Measurements from ENCODE around the gene VPS41. TPM values are rescaled to one million over a fixed set of nuclear protein-coding genes. Genes with fewer than 3 reads are reported as not detected.

The VPS41 gene
- total RNA-seq, 1 experiment from 2014 or later, result 98.1 TPM

DNA sequence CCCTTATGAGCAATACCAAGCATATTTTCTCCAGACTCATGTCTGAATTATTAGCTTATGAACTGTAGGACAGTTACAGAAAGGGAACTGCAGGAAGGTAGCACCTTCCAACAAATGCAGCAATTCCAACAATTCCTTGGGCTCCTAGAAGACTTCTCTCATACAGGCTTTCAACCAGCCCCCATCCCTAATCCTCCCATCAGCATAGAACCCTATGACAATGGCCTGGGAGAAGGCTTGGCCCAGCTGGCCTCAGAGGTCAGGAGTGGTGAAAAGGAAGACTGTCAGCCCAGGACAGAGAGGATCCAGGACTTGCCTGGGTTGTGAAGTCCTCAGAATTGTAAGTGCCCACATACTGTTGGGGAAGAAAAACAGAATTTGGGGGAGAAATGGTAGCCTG is 5.9 kb downstream of the VPS41 start:
- peaks cover 97% of the 10 kb centered on the region for H3K79me2 ChIP-seq (ENCODE audit: low read length)
- no peaks in the 10 kb centered on the region for H3K9me2 ChIP-seq (replicated peaks; ENCODE audit: insufficient read depth, low read length)
- peaks cover 27% of the 10 kb centered on the region for H3K4me1 ChIP-seq (ENCODE audit: low read length)
- H3K27ac ChIP-seq (ENCODE audit: low read length), result no peak overlapping the region
- no peaks in the 10 kb centered on the region for H4K20me1 ChIP-seq (ENCODE audit: insufficient read depth, low read depth, low read length)
- H3K36me3 ChIP-seq (ENCODE audit: insufficient read depth, low read length), result no peaks in the 10 kb centered on the region
- no peaks in the 10 kb centered on the region for H3K9me3 ChIP-seq (ENCODE audit: low read length)
- no peaks in the 10 kb centered on the region for H3K27me3 ChIP-seq (ENCODE audit: low read length)
- no peak for DNase-seq
- no peak overlapping the region for H3K9ac ChIP-seq (ENCODE audit: low read length)
- H2AFZ ChIP-seq (ENCODE audit: low read length), result no peak overlapping the region
- H3K4me3 ChIP-seq (ENCODE audit: low read length), result no peak overlapping the region
- no peak overlapping the region for H3K4me2 ChIP-seq (ENCODE audit: low read depth, low read length, poor library complexity, severe bottlenecking)

DNA sequence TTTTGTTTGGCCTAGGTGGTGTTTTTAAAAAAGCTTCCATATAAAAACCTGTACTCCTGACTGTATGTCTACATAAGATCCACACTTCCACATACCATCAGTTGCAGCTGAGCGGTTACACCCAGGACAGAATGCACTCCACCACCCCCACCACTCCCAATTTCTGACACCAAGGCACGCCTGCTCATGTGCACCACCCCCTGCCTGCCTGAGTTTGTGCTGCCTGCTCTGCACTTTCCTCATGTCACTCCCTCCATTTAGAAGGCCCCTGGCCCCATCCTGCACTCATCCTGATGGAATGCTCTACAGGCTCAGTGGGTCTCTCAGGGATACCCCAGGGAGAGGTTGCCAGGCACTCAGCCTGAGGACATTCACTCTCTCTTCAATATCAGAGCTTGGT is 6.5 kb downstream of the VPS41 start:
- H2AFZ ChIP-seq (ENCODE audit: low read length), result no peak overlapping the region
- no peak overlapping the region for H3K4me3 ChIP-seq (ENCODE audit: low read length)
- no peaks in the 10 kb centered on the region for H3K27me3 ChIP-seq (ENCODE audit: low read length)
- H3K79me2 ChIP-seq (ENCODE audit: low read length), result peaks cover 96% of the 10 kb centered on the region
- H3K4me1 ChIP-seq (ENCODE audit: low read length), result peaks cover 21% of the 10 kb centered on the region
- no peaks in the 10 kb centered on the region for H3K9me3 ChIP-seq (ENCODE audit: low read length)
- no peak overlapping the region for H3K9ac ChIP-seq (ENCODE audit: low read length)
- H3K9me2 ChIP-seq (replicated peaks; ENCODE audit: insufficient read depth, low read length), result no peaks in the 10 kb centered on the region
- DNase-seq, result no peak
- no peak overlapping the region for H3K4me2 ChIP-seq (ENCODE audit: low read depth, low read length, poor library complexity, severe bottlenecking)
- no peaks in the 10 kb centered on the region for H4K20me1 ChIP-seq (ENCODE audit: insufficient read depth, low read depth, low read length)
- no peaks in the 10 kb centered on the region for H3K36me3 ChIP-seq (ENCODE audit: insufficient read depth, low read length)
- no peak overlapping the region for H3K27ac ChIP-seq (ENCODE audit: low read length)

DNA sequence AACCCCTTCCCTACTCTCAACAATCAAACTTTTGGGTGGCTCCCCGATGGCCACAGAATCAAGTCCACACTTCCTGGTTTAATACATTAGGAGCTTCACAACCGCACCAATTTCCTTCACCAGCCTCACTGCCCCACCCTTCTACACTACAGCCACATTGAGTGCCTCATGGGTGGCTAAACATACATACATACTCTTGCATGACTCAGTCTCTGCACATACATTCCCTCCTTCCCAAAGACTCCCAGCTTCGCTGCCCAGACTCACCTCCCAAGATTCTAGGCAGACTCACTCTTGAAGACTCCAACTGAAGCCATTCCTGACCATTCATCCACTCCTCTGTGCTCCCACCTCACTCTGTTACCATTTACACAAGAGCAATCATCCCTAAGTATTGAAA is 15.9 kb downstream of the VPS41 start:
- Histone ChIP-seq H3K4me1 (ENCODE audit: low read length) (no peaks in the 10 kb centered on the region), H3K36me3 (ENCODE audit: insufficient read depth, low read length) (peaks cover 17% of the 10 kb centered on the region), H3K9ac (ENCODE audit: low read length) (no peak overlapping the region), H3K27ac (ENCODE audit: low read length) (no peak overlapping the region), H3K4me2 (ENCODE audit: low read depth, low read length, poor library complexity, severe bottlenecking) (no peak overlapping the region), H3K9me3 (ENCODE audit: low read length) (no peaks in the 10 kb centered on the region), H3K79me2 (ENCODE audit: low read length) (peaks cover 35% of the 10 kb centered on the region), H3K9me2 (replicated peaks; ENCODE audit: insufficient read depth, low read length) (no peaks in the 10 kb centered on the region), H3K4me3 (ENCODE audit: low read length) (no peak overlapping the region), H4K20me1 (ENCODE audit: insufficient read depth, low read depth, low read length) (no peaks in the 10 kb centered on the region), H3K27me3 (ENCODE audit: low read length) (no peaks in the 10 kb centered on the region), H2AFZ (ENCODE audit: low read length) (no peak overlapping the region)
- no peak for DNase-seq

DNA sequence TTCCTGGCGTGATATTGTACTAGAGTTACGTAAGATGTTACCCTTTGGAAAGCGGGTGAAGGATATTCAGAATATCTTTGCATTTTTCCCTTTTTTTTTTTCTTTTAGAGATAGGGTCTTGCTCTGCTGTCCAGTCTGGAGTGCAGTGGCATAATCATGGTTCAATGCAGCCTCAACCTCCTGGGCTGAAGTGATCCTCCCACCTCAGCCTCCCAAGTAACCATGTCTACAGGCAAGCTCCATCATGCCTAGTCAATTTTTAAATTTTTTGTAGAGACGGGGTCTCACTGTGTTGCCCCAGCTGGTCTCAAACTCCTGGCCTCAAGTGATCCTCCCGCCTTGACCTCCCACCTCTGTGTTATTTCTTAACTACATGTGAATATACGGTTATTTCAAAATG is 18.4 kb downstream of the VPS41 start:
- Histone ChIP-seq H3K27ac (ENCODE audit: low read length) (no peak overlapping the region), H3K36me3 (ENCODE audit: insufficient read depth, low read length) (peaks cover 10% of the 10 kb centered on the region), H4K20me1 (ENCODE audit: insufficient read depth, low read depth, low read length) (no peaks in the 10 kb centered on the region), H3K4me3 (ENCODE audit: low read length) (no peak overlapping the region), H3K9ac (ENCODE audit: low read length) (no peak overlapping the region), H3K27me3 (ENCODE audit: low read length) (no peaks in the 10 kb centered on the region), H3K9me3 (ENCODE audit: low read length) (no peaks in the 10 kb centered on the region), H3K79me2 (ENCODE audit: low read length) (peaks cover 30% of the 10 kb centered on the region), H2AFZ (ENCODE audit: low read length) (no peak overlapping the region), H3K4me2 (ENCODE audit: low read depth, low read length, poor library complexity, severe bottlenecking) (no peak overlapping the region), H3K9me2 (replicated peaks; ENCODE audit: insufficient read depth, low read length) (no peaks in the 10 kb centered on the region), H3K4me1 (ENCODE audit: low read length) (no peaks in the 10 kb centered on the region)
- DNase-seq, result no peak

DNA sequence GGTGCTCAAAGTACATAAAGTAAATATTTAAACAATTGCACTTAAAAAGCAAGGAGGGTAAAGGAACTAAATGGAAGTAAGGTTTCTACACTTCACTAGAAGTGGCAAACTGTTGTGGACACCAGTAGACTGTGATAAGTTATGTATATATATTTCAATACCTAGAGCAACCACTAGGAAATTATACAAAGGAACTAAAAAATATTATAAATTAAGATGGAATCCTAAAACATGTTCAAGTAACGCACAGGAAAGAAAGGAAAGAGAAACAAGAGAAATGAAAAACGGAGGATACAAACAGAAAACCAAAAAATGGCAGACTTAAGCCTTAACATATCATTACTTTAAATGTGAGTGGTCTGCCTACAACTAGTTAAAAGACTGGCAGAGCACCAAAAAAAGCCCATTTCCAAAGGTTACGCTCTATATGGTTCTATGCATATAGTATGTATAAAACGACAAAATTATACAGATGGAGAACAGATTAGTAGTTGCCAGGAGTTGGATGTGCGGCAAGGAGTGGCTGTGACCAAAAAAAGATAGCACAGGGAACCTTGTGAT is 19.0 kb downstream of the VPS41 start:
- Histone ChIP-seq H3K4me2 (ENCODE audit: low read depth, low read length, poor library complexity, severe bottlenecking) (no peak overlapping the region), H3K27ac (ENCODE audit: low read length) (no peak overlapping the region), H2AFZ (ENCODE audit: low read length) (no peak overlapping the region), H3K27me3 (ENCODE audit: low read length) (no peaks in the 10 kb centered on the region), H4K20me1 (ENCODE audit: insufficient read depth, low read depth, low read length) (no peaks in the 10 kb centered on the region), H3K36me3 (ENCODE audit: insufficient read depth, low read length) (peaks cover 10% of the 10 kb centered on the region), H3K9ac (ENCODE audit: low read length) (no peak overlapping the region), H3K9me3 (ENCODE audit: low read length) (no peaks in the 10 kb centered on the region), H3K4me3 (ENCODE audit: low read length) (no peak overlapping the region), H3K4me1 (ENCODE audit: low read length) (no peaks in the 10 kb centered on the region), H3K9me2 (replicated peaks; ENCODE audit: insufficient read depth, low read length) (no peaks in the 10 kb centered on the region), H3K79me2 (ENCODE audit: low read length) (peaks cover 30% of the 10 kb centered on the region)
- DNase-seq, result no peak

GRCh38 chr7:38889079-38889478 is 19.9 kb downstream of the VPS41 start:
- Histone ChIP-seq H3K4me3 (ENCODE audit: low read length) (no peak overlapping the region), H3K4me1 (ENCODE audit: low read length) (no peaks in the 10 kb centered on the region), H3K9me2 (replicated peaks; ENCODE audit: insufficient read depth, low read length) (no peaks in the 10 kb centered on the region), H3K79me2 (ENCODE audit: low read length) (peaks cover 30% of the 10 kb centered on the region), H3K9me3 (ENCODE audit: low read length) (no peaks in the 10 kb centered on the region), H4K20me1 (ENCODE audit: insufficient read depth, low read depth, low read length) (no peaks in the 10 kb centered on the region), H3K27ac (ENCODE audit: low read length) (no peak overlapping the region), H3K9ac (ENCODE audit: low read length) (no peak overlapping the region), H3K27me3 (ENCODE audit: low read length) (no peaks in the 10 kb centered on the region), H2AFZ (ENCODE audit: low read length) (no peak overlapping the region), H3K36me3 (ENCODE audit: insufficient read depth, low read length) (peaks cover 10% of the 10 kb centered on the region), H3K4me2 (ENCODE audit: low read depth, low read length, poor library complexity, severe bottlenecking) (no peak overlapping the region)
- no peak for DNase-seq

GRCh38 chr7:38886265-38886664 is 22.7 kb downstream of the VPS41 start:
- no peaks in the 10 kb centered on the region for H3K9me2 ChIP-seq (replicated peaks; ENCODE audit: insufficient read depth, low read length)
- no peak overlapping the region for H3K27ac ChIP-seq (ENCODE audit: low read length)
- no peaks in the 10 kb centered on the region for H3K4me1 ChIP-seq (ENCODE audit: low read length)
- H3K4me3 ChIP-seq (ENCODE audit: low read length), result no peak overlapping the region
- H3K27me3 ChIP-seq (ENCODE audit: low read length), result no peaks in the 10 kb centered on the region
- H3K4me2 ChIP-seq (ENCODE audit: low read depth, low read length, poor library complexity, severe bottlenecking), result no peak overlapping the region
- H3K9ac ChIP-seq (ENCODE audit: low read length), result no peak overlapping the region
- H3K9me3 ChIP-seq (ENCODE audit: low read length), result no peaks in the 10 kb centered on the region
- H2AFZ ChIP-seq (ENCODE audit: low read length), result no peak overlapping the region
- peaks cover 18% of the 10 kb centered on the region; the same call in 1 of the 2 replicates for H3K79me2 ChIP-seq (ENCODE audit: low read length)
- H3K36me3 ChIP-seq (ENCODE audit: insufficient read depth, low read length), result peaks cover 4% of the 10 kb centered on the region; the same call in 1 of the 2 replicates
- no peaks in the 10 kb centered on the region; the same call in 1 of the 2 replicates for H4K20me1 ChIP-seq (ENCODE audit: insufficient read depth, low read depth, low read length)
- no peak for DNase-seq

DNA sequence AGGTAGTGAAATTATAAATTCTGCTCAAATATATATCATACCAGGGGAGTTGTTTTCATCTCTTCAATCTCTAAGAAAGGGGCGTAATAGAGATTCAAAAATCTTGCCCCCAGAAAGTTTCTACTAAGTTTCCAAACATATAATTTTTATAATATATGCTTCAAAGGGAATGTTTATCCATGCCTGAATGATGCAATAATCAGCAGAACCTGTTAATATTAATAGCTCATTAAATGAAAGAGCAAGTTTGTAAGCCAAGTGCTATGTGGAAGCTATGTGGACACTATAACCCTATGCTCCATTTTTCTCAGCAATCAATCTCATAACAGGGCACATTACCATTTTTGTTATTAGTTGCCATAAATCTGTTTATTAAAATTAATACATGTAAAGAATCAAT is 25.3 kb downstream of the VPS41 start:
- Histone ChIP-seq H3K4me1 (ENCODE audit: low read length) (peaks cover 6% of the 10 kb centered on the region), H3K36me3 (ENCODE audit: insufficient read depth, low read length) (no peaks in the 10 kb centered on the region), H3K27ac (ENCODE audit: low read length) (no peak overlapping the region), H3K4me2 (ENCODE audit: low read depth, low read length, poor library complexity, severe bottlenecking) (no peak overlapping the region), H3K9ac (ENCODE audit: low read length) (no peak overlapping the region), H3K27me3 (ENCODE audit: low read length) (no peaks in the 10 kb centered on the region), H3K9me2 (replicated peaks; ENCODE audit: insufficient read depth, low read length) (no peaks in the 10 kb centered on the region), H3K79me2 (ENCODE audit: low read length) (no peaks in the 10 kb centered on the region; the same call in none of the 2 replicates), H3K4me3 (ENCODE audit: low read length) (no peak overlapping the region), H2AFZ (ENCODE audit: low read length) (no peak overlapping the region), H4K20me1 (ENCODE audit: insufficient read depth, low read depth, low read length) (no peaks in the 10 kb centered on the region; the same call in 1 of the 2 replicates), H3K9me3 (ENCODE audit: low read length) (no peaks in the 10 kb centered on the region)
- no peak for DNase-seq
